Neural cell (in vitro differentiated cells): ENCODE results near the gene ERC2.

Experiments
- EP300 ChIP-seq: fragments of 450-650 bp; conservative IDR thresholded peaks from 2 replicates; pipeline ENCODE4 v1.6.1; 2014; ENCODE audit warnings: antibody characterized with exemption, mild to moderate bottlenecking, moderate library complexity; ENCODE audit not compliant: poor library complexity, severe bottlenecking
- EZH2 ChIP-seq: fragments of 200-600, 300-800 bp; shearing (Covaris generic), sonication (generic); IDR thresholded peaks from 2 replicates; pipeline ENCODE4 v1.6.1; 2014; ENCODE audit warnings: antibody characterized with exemption, low read length, borderline replicate concordance, mild to moderate bottlenecking; ENCODE audit not compliant: insufficient read depth, poor library complexity, severe bottlenecking
- SMC3 ChIP-seq: fragments of 450-650 bp; conservative IDR thresholded peaks from 2 replicates; pipeline ENCODE4 v1.6.1; 2014; ENCODE audit warnings: antibody characterized with exemption, mild to moderate bottlenecking, moderate library complexity; ENCODE audit not compliant: poor library complexity
- TF ChIP-seq, protein P1 (sequence below): fragments of 450-650 bp; IDR thresholded peaks from 2 replicates; pipeline ENCODE4 v1.5.1; 2014; ENCODE audit warnings: antibody characterized with exemption, mild to moderate bottlenecking, moderate library complexity; ENCODE audit not compliant: poor library complexity, severe bottlenecking

GRCh38 chr3:55978953-55979352 lies 489.3 kb downstream of the ERC2 start:
- TF ChIP-seq, protein P1, sequence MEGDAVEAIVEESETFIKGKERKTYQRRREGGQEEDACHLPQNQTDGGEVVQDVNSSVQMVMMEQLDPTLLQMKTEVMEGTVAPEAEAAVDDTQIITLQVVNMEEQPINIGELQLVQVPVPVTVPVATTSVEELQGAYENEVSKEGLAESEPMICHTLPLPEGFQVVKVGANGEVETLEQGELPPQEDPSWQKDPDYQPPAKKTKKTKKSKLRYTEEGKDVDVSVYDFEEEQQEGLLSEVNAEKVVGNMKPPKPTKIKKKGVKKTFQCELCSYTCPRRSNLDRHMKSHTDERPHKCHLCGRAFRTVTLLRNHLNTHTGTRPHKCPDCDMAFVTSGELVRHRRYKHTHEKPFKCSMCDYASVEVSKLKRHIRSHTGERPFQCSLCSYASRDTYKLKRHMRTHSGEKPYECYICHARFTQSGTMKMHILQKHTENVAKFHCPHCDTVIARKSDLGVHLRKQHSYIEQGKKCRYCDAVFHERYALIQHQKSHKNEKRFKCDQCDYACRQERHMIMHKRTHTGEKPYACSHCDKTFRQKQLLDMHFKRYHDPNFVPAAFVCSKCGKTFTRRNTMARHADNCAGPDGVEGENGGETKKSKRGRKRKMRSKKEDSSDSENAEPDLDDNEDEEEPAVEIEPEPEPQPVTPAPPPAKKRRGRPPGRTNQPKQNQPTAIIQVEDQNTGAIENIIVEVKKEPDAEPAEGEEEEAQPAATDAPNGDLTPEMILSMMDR: no peak
- TF ChIP-seq EZH2: no peak
- no peak for TF ChIP-seq SMC3
- TF ChIP-seq EP300: no peak
